ENCODE results near the gene EYA2.

DNA sequence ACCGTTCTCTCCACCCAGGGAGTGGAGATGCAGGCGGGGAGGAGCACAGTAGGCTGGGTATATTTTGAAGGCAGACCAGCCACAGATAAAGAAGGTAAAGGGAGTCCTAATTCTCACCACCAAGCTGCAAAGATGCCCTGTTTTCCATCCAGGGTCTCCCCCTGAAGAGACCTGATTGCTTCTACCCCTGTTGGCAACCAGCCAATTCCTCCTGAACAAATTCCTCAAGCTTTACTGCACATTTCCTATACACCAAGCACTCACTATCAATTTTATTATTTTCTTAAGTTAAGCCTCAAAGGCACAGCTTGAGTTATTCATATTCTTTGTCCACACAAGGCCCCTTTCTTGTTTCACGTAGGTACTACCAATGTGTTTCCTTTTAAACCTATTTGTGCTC, 214.4 kb downstream of the EYA2 start:
- TF ChIP-seq ZNF274 (IDR thresholded peaks at IDR 0.05; ENCODE audit: low read depth, low read length) (no peak), YY1 (IDR thresholded peaks at IDR 0.05; ENCODE audit: insufficient read depth, insufficient read length) (no peak)
